Measurements from ENCODE around the gene RRN3.
A peak's percentile ranks its signal among the peaks of the same experiment; 100 is the strongest.
"Not testable (repeated sequence)": the region's sequence is repeated elsewhere in the genome, so short reads cannot be mapped to it uniquely, and the experiment has no call there.

Gene RRN3

DNA sequence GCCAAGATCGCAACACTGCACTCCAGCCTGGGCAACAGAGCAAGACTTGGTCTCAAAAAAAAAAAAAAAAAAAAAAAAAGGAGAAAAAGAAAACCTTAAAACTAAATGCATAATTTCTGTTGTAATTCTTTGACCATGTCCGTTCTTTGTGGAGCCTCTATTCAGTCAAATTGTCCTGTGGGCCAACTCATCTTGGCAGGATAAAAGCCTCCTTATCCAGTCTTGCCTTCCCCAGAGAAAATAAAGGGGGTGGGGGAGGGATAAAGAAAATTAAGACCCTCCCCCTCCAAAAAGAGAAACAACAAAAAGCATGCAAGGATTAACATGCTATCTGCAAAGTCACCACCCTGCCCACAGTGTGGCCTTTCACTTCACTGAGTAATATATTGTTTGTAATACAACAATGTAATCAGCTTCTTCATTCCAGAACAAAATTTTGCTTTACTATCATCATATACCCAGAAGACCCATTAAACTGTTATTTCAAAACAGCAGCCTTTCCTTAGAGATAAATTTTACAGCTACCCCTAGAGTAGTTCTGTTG is 5.4 kb upstream of the RRN3 start:
- DNase-seq (ENCODE audit: low spot score), result not testable (repeated sequence)

DNA sequence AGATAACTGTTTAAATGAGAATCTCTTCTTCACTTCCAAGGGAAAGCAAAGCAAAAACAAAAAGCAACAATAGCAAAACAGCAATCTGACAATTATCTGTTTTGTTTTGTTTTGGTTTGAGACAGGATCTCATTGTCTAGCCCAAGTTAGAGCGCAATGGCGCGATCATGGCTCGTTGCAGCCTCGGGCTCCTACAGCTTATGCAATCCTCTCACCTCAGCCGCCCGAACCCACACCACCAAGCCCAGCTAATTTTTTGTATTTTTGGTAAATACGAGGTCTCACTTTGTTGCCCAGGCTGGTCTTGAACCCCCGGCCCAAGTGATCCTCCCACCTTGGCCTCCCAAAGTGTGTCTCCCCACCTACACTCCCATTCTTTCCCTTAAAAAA is 2.5 kb upstream of the RRN3 start:
- not testable (repeated sequence) for DNase-seq (ENCODE audit: low spot score)

DNA sequence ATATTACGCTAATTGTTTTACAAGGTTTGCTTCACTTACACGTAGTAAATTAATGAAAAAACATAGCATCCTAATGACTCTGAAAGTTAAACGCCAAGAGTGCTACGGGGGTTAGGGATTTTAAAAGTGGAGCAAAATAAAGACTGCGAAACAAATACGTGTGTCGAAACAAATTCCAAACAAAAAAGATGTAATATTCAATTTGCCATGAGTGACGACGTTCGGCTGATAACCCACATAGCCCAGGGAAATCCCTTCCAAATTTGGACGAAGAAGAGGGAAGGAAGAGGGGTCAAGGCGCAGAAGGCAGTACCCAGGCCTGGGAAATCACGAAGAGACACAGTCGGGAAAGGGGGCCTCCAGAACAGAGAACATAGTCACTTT is 509 bp downstream of the RRN3 start:
- DNase-seq (ENCODE audit: low spot score), result not testable (repeated sequence)

DNA sequence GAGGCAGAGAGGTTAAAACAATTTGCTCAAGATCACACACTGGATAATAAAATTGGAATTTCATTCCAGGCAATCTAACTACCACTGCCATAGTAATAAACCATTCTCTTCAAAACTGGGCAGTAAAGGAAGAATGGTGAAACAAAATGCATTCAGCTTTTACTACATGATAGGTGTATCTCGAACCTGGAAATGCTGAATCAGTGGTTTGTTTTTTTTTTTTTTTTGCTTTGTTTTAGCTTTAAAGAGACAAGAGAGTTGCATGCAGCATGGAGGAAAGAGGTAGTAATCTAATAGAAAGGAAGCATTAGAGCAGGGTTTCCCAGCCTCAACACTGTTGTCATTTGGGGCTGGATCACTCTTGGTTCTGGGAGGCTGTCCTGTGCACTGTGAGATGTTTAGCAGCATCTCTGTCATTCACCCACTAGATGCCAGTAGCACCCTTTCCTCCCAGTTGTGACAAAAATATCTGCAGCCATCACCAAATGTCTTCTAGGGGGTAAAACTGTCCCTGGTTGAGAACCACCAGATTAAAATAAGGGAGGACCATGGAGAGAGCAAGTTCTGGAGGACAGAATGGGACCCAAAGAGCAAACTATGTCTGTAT is 3.3 kb downstream of the RRN3 start:
- DNase-seq (ENCODE audit: low spot score), result not testable (repeated sequence)

DNA sequence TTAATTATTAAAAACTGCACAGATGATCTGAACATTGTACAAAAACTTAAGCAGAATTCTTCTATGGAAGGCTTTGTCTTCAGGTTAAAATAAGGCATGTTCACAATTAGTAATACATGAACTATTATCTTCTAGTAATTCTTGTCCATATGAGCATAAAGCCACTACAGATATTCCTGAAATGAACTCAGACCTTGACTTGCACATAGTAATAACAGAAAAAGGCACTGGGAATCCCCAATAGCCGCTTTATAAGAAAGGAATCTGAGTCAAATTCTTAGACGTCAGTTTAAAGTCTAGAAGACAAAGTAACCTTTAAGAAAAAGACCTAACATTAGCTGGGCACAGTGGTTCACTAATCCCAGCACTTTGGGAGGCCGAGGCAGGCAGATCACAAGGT is 11.3 kb downstream of the RRN3 start:
- DNase-seq (ENCODE audit: low spot score), result not testable (repeated sequence)

DNA sequence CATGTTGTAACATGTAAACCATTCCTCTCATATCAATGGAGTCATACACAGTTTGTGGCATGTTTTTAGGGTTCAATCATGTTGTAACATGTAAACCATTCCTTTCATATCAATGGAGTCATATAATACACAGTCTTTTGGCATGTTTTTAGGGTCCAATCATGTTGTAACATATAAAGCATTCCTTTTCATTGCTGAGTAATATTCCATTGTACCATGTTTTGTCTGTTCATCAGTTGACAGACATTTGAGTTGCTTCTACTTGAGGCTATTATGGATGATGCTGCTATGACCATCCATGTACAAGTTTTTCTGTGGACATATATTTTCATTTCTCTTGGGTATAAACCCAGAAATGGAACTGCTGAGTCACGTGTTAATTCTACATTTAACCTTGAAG is 13.2 kb downstream of the RRN3 start:
- DNase-seq (ENCODE audit: low spot score), result not testable (repeated sequence)

DNA sequence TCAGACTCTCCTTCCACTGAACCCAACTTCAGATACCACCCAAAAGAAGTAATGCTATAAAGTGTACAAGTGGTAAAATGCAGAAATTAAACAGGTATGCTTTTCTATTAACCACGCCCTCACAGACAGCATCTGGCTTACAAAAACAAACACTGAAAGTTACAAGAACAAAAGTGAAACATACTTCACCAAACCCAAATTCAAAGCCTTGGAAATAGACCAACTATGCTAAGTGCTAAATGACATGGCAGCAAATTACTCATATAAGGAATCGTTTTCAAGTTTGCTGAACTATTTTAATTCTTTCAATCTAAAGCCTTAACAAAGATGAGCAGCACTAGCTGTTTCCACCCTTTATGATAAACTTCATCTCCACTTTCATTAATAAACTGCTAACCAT is 17.9 kb downstream of the RRN3 start:
- not testable (repeated sequence) for DNase-seq (ENCODE audit: low spot score)

DNA sequence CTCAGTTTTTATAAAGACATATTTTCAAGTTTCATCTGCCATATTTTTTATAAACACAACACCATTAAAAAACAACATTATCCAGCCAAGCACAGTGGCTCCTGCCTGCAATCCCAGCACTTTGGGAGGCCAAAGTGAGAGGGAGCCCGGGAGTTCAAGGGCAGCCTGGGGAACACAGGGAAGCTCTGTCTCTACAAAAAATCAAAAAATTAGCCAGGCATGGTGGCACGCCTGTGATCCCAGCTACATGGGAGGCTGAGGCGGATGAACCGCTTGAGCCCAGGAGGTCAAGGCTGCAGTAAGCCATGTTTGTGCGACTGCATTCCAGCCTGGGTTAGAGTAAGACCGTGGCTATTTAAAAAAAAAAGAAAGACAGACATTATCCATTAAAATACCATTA is 21.0 kb downstream of the RRN3 start:
- no peak for DNase-seq (ENCODE audit: low spot score)

DNA sequence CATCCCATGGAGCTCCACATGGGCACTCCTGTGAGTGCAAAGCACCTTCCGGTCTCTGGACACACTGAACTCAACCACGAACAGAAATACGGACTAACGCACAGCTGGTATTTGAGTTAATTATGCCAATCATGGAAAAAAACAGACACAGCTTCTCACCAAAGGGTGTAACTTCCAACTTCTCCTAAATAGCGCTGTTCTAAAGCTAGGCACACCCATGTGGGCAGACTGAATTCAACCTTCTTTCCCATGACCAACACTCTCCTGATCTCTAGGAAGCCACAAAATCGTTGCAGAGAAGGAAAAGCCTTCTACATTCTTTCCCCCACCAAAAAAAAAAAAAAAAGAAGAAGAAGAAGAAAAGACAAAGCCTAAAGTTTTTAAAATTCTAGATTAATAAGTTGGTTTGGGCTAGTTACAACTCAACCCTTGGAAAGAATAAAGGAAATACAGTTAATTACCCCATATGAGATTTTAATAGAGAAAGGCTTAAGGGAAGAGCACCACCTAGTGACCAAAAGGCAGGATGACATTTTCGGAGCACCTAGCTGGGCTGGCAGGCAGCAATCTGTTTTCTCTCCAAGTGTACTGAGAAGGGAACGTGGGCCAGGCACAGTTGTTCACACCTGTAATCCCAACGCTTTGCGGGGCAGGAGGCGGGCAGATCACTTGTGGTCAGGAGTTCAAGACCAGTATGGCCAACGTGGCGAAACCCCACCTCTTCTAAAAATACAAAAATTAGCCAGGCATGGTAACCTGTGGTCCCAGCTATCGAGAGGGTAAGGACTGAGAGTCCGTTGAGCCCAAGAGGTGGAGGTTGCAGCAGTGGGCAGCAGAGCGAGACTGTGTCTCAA is 21.9 kb downstream of the RRN3 start:
- DNase-seq (ENCODE audit: low spot score), result not testable (repeated sequence)

DNA sequence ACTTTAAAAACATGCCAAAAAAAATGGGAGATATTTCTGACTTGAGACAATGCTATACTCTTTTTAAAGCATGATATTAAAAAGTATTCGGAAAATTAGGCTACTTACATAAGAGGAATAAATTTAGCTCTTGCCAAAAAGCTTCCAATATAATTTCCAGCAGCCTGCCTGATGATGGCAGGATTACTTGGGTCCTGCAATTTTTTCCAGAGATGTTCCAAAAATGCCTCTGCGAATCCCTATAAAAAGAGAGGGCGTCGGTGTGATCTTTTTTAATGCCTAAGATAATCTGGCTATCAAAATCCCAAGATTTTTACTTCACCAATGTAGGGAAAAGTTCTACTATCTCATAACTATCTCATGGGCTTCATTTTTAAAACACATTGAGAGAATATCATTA is 23.1 kb downstream of the RRN3 start:
- DNase-seq (ENCODE audit: low spot score), result not testable (repeated sequence)

DNA sequence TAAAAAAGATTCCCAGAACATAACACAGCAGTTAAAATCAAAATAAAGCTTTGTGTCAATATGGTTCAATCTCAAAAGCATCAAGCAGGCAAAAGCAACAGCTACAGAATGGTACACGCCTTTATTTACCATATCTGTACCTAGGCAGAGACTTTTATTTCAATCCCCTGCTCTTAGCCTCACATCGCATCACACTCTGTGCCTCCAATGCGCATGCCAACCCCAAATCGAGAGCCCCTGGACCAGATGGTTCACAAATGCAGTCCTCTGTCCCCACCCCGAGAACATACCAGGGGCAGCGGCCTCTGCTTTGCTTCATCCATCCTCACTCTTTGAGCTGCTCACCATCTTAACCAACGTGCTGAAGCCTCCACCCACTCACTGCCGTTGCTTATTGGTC is 27.4 kb downstream of the RRN3 start:
- not testable (repeated sequence) for DNase-seq (ENCODE audit: low spot score)

DNA sequence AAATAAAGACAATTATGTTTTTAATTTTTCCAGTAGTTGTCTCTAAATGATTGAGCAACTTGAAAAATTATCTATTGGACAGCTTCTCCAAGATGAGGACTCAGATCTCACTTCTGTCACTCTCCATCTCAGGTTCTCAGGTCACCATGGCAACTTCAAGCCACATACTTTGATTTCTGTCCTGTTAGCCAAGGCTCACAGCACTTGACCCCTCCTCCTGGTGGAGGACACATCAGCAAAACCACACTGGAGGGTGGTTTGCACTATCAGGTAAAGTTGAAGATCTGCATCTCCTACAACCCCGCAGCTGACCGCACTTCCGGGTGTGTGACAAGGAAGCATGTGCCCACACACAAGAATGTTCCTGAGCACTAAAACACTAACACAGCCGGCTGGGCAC is 28.1 kb downstream of the RRN3 start:
- not testable (repeated sequence) for DNase-seq (ENCODE audit: low spot score)

DNA sequence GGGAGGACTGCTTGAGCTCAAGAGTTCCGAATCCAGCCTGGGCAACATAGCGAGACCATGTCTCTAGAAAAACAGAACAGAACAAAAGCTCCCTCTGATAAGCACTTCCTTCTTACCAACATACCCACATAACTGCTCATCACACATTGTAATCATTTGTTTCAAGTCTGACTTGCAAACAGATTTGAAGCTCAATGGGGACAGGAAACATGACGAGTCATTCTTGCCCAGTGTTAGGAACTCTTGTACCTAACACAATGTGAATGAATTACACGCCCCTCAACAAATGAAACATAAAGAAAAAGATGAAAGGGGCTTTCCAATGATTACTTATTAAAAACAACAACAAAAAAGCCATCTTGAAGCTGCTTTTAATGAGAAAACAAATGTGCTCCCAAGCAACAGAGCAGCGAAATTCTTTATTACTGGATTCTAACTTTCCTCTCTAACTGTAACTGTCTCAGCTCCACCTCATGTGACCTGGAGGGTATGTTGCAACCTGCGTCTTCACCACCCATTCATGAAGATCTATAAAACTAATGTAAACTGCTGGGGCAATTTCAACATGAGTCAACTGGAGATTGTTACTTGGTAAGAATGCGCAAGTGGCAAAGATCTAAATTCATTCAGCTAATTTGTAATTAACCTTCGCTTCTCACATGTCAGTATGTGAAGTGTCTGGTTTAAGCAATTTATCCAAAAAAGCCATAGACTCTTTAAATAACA is 31.8 kb downstream of the RRN3 start:
- DNase-seq (ENCODE audit: low spot score), result not testable (repeated sequence)

DNA sequence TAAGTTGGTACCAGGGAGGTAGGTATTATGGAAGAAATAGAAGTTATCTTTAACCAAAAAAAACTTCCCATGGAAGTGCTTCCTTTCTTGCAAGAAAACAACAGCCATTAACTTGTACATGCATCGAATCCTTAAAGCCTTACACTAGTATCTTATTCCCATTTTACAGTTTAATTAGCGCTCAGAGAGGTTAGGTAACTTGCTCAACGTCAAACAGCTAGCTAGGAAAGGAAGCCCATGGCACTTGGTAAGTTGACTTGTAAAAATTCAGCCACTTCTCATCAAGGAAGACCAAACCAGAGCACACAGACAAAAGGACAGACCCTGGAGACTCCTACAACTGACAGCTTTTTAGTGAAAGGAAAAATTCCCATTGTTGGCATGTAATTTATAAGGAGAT is 34.7 kb downstream of the RRN3 start:
- DNase-seq (ENCODE audit: low spot score), result no peak

DNA sequence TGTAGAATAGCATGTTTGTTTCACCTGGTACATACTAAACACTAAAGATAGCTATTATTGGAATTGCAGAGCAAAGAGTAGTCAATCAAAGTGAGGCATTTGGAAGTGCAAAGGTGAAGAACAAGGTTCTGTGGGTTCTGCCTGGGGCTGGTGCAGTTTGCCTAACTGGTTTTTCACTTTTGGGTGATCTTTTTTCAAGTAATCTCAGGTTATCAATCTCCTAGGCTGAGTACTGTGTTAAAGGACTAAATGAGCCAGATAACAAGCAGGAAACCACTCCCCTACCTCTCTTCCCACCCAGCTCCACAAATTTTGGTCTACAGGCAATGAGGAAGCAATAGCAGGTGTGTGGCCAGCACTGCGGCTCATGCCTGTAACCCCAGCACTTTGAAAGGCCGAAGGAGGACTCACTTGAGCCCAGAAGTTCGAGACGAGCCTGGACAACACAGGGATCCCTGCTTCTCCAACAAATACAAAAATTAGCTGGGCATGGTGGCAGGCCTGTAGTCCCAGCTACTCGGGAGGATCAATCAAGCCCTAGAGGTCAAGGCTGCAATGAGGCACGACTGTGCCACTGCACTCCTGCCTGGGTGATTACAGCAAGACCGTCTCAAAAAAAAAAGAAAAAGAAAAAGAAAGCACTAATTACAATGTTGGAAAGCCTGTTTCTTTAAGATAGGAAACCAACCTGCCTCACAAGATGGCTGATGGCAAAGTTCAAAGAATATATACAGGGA is 36.2 kb downstream of the RRN3 start:
- DNase-seq (ENCODE audit: low spot score), result no peak

DNA sequence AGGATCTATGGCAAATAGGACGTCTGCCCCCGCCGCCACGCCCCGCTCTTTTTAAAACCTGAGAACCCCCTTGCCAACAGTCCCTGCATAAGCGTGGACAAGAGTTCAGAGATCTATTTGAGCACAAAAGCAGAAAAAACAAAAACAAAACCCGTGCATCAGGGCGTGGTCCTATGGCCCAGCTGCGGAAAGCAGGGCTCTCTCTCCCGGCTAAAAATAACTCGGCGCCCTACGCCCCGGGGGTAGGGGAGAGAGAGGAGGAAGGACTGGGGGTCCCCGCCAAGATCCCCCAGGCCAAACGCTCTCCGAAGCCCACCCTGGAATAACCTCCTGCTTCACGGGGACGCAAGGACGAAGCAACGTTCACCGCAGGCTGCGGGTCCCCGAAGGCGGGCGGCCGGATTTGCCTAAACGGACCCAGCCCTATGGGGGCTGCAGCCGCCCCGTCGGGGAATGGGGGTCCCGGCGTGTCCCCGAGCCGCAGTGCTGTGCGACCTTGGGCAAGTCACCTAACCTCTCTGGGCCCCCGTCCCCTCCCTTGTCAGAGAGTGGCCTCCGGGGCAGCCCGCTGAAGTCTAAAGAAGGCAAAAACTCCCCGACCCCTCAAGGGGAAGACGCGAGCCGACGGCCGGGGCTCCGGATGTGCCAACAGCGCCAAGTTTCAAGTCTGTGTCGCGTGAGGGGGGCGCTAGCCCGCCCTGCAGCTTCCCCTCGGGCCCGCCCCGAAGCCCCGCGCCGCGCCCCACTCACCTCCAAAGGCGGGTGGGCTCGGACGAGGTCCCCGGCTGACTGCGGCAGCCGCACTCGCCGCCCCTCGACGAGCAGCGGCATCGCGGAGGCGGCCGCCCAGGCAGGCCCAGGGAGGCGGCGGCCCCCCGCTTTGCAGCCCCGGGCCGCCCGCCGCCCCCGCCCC is 38.7 kb downstream of the RRN3 start:
- DNase-seq (ENCODE audit: low spot score), result no peak

DNA sequence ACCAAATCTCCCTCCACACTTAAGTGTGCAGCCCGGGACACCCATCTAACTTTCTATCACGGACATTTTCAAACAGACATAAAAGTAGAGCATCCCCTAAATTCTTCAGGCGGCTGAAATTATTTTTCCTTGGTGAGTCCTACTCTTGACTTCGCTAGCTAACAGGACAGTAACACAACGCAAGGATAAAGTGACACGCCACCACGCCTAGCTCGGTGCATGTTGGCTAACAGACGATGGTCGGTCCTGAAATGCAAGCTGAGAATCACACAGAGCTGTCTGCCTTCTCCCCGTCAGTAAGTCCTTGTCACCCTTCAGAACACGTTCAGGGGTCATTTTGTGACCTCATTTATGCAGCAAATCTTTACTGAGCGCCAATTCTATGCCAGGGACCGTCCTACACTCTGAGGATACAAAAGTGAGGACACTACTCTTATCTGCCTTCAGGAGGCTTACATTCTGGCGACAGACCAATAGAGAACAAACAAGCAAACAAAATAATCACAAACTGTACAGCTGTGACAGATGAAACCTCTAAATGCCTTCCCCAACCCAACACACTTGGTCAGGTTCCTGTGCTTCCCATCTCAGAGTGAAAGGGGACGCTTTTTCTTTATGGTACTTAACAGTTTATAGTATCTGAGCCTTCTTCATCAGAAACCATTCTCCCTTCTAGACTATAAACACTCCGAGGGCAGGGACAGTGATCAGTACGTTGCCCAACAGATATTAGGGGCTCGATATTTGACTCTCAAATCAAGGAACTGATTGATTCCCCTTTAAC is 39.5 kb downstream of the RRN3 start:
- no peak for DNase-seq (ENCODE audit: low spot score)

DNA sequence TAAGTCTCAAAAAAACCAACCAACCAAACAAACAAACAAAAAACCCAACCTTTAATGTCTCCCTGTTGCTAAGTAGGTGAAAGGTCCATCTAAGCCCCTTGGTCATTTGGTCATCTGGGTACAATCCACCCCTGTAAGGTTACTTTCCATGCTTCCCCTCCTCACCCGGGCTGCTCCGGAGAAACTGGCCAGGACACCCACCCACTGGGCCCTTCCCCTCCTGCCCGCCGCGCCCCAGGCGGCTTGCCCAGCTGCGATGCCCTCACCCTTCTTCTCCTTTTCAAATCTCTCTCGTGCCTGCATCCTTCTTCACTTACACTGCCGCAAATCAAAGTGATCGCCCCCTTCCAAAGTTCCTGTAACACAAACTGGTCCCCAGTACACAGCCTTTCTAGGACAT is 40.2 kb downstream of the RRN3 start:
- DNase-seq (ENCODE audit: low spot score), result no peak

DNA sequence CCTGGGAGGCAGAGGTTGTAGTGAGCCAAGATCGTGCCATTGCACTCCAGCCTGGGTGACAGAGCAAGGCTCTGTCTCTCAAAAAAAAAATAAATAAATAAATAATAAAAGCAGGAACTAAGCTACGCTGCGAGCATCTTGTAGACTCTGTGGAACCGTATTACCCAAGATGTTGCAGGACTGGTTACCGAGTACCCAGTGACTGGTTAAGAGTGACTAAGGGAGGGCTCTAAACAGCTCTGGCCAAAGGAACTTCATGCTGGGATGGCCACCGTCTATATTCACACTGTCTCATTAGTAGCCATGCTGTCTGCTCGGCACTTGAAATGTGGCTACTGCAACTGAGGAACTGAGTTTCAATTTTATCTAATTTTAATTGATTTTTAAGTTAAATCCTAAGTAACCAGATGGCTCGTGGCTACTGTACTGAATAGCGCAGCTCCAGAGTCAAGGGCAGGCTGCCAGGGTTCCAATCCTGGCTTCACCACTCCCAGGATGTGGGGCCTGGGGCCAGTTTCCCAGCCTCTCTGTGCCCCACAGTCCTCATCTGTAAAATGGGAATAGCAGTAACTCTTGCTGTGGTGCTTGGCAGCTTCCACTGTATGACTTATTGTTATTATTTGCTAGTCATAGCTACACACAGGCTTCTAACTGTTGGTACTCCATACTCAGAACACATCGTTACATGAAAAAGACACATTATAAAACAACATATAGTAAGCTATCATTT is 41.2 kb downstream of the RRN3 start:
- peak; percentile 17 for DNase-seq (ENCODE audit: low spot score)

All from SK-N-DZ (cell line).